Stimulated activated CD4-positive, alpha-beta T cell treated with anti-CD3 and anti-CD28 coated beads, Interleukin-12 subunit alpha, Interleukin-12 subunit beta, amount 100 ng/mL, for 4 hours (primary cell): ENCODE measurements around the gene AGPAT3.
"Not testable (repeated sequence)": the region's sequence is repeated elsewhere in the genome, so short reads cannot be mapped to it uniquely, and the experiment has no call there.

Experiments used
- DNase-seq: peaks from one replicate; pipeline ENCODE4 v3.0.0-alpha.2; 2020

The AGPAT3 gene

GRCh38 chr21:43864962-43865539, at the start of gene AGPAT3:
Gene AGPAT3 (plus strand): TSS chr21:43865223. CDS start chr21:43959682, 94,459 bp downstream.
- peak; percentile 52 for DNase-seq

- DNase-seq: no peak
Measured at GRCh38 chr21:43815991-43816390, 49.0 kb upstream of the AGPAT3 start.

DNA sequence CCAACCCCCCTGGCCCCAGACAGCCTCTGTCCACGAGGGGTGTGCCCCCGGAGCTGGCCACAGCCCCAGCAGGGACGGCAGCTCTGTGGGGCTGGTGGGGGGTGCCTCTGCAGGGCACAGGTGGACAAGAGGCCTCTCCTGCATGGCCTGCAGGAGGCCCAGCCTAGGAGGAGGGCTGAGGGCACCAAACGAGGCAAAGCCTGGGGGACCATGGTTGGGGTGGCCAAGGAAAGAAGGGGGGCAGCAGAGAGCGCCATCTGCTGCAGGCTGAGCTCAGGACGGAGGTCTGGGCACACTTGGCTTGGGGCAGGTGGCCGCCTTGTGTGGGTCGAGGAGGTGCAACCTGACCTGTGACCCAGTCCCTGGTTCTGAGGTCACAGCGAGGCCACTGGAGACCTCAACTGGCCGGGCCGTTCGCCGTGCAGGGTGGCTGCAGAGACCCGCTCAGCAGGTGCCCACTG, 48.4 kb upstream of the AGPAT3 start:
- DNase-seq: no peak

DNA sequence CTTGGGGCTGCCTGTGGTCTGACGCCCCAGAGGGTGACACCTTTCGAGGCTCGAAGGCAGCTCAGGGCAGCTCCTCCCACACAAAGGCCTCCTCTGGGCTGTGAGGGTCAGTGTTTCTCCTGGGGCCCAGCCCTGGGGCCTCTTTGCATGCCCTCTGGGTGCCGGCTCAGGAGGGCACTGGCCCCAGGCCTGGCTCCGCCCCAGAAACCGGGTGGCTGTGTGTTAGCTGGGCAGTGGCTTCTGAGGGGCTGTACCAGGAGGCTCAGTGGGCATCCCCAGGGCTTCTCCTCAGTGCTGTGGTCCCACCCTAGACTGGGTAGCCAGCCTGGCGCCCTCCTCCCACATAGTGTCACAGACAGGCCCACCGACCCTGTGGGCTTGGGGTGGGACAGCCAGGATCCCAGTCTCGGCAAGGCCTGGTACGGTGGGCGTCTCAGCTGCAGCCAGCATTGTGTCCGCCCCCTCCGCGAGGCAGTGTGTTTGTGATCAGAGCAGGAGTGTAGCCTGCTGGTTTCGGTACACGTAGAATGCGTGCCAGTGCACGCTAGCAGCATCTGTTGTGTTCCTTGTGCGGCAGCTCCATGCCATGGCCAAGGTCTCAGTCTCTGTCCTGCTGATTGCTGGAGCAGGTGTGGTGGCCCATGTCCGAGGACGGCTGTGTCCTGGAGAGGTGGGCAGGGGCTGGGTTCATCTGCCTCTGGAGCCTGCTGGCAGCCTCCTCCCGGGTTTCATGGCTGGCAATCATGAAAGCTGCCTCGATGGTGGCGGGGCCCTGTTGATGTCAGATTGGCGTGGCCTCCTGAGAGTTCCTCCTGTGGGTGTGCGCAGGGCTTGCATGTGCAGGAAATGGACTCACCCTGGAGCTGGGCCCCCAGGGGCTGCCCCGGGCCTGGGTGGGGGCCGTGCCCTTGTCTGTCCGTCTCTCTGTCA, 47.6 kb upstream of the AGPAT3 start:
- DNase-seq: no peak

- DNase-seq: no peak
Measured at GRCh38 chr21:43818685-43819084, 46.3 kb upstream of the AGPAT3 start.

- no peak for DNase-seq
Measured at GRCh38 chr21:43819511-43820405, 45.3 kb upstream of the AGPAT3 start.

DNA sequence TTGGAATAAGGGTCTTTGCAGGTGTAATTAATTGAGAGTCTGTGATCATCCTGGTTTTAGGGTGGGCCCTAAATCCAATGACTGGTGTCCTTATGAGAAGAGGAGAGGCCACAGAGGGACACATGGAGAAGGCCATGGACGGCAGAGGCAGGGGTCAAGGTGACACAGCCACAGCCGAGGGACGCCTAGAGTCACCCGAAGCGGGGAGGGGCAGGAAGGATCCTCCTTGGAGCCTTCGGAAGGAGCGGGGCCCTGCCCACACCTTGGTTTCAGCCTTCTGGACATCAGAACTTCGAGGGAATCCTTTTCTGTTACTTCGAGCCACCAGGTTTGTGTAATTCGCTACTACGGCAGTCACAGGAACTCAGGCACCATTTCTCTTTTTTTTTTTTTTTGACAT, 44.6 kb upstream of the AGPAT3 start:
- DNase-seq: no peak

DNA sequence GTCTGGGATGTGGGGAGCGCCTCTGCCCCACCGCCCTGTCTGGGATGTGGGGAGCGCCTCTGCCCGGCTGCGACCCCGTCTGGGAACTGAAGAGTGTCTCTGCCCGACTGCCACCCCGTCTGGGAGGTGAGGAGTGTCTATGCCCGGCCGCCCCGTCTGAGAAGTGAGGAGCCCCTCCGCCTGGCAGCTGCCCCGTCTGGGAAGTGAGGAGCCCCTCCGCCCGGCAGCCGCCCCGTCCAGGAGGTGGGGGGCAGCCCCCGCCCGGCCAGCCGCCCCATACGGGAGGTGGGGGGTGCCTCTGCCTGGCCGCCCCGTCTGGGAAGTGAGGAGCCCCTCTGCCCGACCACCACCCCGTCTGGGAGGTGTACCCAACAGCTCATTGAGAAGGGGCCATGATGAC, 42.9 kb upstream of the AGPAT3 start:
- DNase-seq: not testable (repeated sequence)

DNA sequence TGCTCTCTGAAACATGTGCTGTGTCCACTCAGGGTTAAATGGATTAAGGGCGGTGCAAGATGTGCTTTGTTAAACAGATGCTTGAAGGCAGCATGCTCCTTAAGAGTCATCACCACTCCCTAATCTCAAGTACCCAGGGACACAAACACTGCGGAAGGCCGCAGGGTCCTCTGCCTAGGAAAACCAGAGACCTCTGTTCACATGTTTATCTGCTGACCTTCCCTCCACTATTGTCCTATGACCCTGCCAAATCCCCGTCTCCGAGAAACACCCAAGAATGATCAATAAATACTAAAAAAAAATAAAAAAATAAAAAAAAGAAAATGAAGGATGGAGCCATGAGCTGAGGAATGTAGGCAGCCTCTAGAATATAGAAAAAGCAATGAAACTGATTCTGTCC, 42.3 kb upstream of the AGPAT3 start:
- not testable (repeated sequence) for DNase-seq

- no peak for DNase-seq
Measured at GRCh38 chr21:43824333-43825241, 40.4 kb upstream of the AGPAT3 start.

- DNase-seq: no peak
Measured at GRCh38 chr21:43825242-43825935, 39.6 kb upstream of the AGPAT3 start.

GRCh38 chr21:43825936-43826622, 38.9 kb upstream of the AGPAT3 start:
- DNase-seq: no peak

DNA sequence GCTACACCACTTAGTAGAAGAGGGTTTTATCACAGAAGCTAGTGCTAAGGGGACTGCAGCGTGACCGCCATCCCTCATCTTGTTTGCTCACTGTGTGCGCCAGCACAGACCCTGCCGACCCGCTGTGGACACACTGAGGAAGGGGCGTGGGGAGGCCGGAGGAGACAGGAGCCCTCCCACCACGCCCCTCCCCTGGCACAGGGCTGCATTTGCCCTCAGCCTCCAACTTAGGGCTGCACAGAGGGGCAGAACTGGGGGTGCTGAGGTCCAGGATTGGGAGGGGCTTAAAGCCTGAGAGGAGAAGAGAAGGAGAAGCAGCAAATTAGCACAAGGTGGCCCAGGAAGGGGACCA, 38.4 kb upstream of the AGPAT3 start:
- DNase-seq: no peak

- no peak for DNase-seq
Measured at GRCh38 chr21:43827015-43827611, 37.9 kb upstream of the AGPAT3 start.

DNA sequence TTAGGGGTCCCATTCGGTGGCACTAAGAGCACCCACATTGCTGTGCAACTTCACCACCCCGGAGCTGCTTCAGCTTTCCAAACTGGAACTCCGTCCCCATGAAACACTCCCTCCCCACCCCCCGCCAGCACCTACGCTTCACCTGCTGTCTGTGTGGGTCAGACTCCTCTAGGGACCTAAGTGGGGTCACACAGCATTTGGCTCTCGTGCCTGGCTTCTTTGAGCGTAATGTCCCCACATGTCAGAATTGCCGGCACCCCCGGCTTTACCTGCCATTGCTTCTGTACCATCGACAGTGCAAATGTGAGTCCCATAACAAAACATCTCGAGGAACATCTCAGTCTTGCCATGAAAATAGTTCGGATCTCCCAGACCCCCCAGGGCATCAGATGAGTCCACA, 35.9 kb upstream of the AGPAT3 start:
- no peak for DNase-seq

GRCh38 chr21:43829575-43830119, 35.4 kb upstream of the AGPAT3 start:
- no peak for DNase-seq

DNA sequence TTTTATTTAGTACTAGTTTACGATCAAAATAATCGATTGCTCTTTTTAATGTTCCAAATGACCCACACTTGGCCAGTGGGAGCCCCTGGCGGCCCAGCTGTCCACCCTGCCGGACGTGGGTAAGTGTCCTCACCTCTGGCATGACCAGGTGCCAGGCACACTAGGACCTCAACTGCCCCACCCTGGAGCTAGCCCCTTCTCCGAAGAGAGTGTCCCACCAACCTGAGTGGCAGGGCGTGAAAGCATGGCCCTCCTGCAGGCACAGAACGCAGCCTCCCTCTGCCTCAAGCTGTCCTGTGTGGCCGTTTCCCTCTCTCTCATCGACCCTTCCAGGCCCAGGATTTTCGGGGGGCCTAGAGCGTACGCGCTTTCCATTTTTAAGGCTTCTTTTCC, 32.9 kb upstream of the AGPAT3 start:
- DNase-seq: no peak

DNA sequence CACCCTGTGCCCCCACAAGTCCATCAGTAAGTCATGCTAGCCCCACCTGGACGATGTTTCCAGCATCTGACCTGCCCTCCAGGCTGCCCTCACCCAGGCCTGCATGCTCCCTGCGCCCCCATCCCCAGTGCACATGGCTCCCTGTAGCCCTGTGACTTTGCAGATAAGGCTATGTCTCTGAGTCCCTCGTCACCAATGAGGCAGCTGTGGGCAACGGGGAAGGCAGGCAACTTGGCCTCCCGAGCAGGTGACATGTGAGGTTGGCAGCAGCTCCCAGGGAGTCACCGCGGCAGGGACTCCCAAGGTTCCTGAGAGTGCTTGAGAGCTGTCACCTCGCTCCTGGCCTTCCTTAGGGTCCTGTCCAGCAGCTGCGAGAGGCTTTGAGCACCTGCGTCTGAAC, 32.4 kb upstream of the AGPAT3 start:
- no peak for DNase-seq

- DNase-seq: no peak
Measured at GRCh38 chr21:43834146-43834905, 30.7 kb upstream of the AGPAT3 start.
